Measurements from ENCODE around the gene FGF12. TPM values are rescaled to one million over a fixed set of nuclear protein-coding genes. Genes with fewer than 3 reads are reported as not detected.

The FGF12 gene
- total RNA-seq, 1 experiment from 2014 or later: 0.07 TPM

- DNase-seq (ENCODE audit: low read depth, low spot score) (no peak), ATAC-seq (no peak)
- intact Hi-C loops (cut with micrococcal nuclease): no loop called here
- TF ChIP-seq ELF1 (IDR thresholded peaks at IDR 0.05; ENCODE audit: borderline replicate concordance, low read depth) (no peak), ATF3 (IDR thresholded peaks at IDR 0.05) (no peak), CEBPB (IDR thresholded peaks at IDR 0.05; ENCODE audit: low read depth) (no peak), EZH2phosphoT487 (IDR thresholded peaks at IDR 0.05; ENCODE audit: borderline replicate concordance) (no peak), SIN3A (IDR thresholded peaks at IDR 0.05; ENCODE audit: low read depth) (no peak), ZBTB33 (IDR thresholded peaks at IDR 0.05; ENCODE audit: extremely low read depth, insufficient replicate concordance, low read length) (no peak)
- TF ChIP-seq, protein P1, sequence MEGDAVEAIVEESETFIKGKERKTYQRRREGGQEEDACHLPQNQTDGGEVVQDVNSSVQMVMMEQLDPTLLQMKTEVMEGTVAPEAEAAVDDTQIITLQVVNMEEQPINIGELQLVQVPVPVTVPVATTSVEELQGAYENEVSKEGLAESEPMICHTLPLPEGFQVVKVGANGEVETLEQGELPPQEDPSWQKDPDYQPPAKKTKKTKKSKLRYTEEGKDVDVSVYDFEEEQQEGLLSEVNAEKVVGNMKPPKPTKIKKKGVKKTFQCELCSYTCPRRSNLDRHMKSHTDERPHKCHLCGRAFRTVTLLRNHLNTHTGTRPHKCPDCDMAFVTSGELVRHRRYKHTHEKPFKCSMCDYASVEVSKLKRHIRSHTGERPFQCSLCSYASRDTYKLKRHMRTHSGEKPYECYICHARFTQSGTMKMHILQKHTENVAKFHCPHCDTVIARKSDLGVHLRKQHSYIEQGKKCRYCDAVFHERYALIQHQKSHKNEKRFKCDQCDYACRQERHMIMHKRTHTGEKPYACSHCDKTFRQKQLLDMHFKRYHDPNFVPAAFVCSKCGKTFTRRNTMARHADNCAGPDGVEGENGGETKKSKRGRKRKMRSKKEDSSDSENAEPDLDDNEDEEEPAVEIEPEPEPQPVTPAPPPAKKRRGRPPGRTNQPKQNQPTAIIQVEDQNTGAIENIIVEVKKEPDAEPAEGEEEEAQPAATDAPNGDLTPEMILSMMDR (IDR thresholded peaks at IDR 0.05 in 2 of 3, conservative IDR thresholded peaks at IDR 0.05 in 1 of 3; ENCODE audit: borderline replicate concordance in 1 of 3, insufficient read depth in 1 of 3, low read depth in 2 of 3, low read length in 2 of 3): no peak
- Histone ChIP-seq H3K79me2 (ENCODE audit: insufficient read depth, low read length) (no peaks in the 10 kb centered on the region), H3K27me3 (ENCODE audit: insufficient read depth, low read length) (peaks cover 29% of the 10 kb centered on the region), H3K4me3 (replicated peaks in 1 of 2; ENCODE audit: low read depth in 1 of 2, low read length in 2 of 2) (no peak overlapping the region), H2AFZ (ENCODE audit: low read depth, low read length, poor library complexity, severe bottlenecking) (no peak overlapping the region), H3K9me3 (ENCODE audit: control insufficient read depth in 1 of 2, insufficient read depth in 1 of 2, low read depth in 1 of 2, low read length in 2 of 2) (no peaks in the 10 kb centered on the region), H3K9ac (ENCODE audit: low read length) (no peak overlapping the region), H3K9me2 (ENCODE audit: insufficient read depth) (no peaks in the 10 kb centered on the region), H3K4me2 (ENCODE audit: low read length) (no peak overlapping the region), H3K4me1 (ENCODE audit: control insufficient read depth in 1 of 2, insufficient read depth in 2 of 2, low read length in 2 of 2) (no peaks in the 10 kb centered on the region), H3K36me3 (ENCODE audit: control insufficient read depth in 1 of 2, insufficient read depth in 2 of 2, low read length in 2 of 2) (no peaks in the 10 kb centered on the region), H4K20me1 (ENCODE audit: insufficient read depth) (no peaks in the 10 kb centered on the region), H3K27ac (ENCODE audit: low read depth, low read length) (no peak overlapping the region)
- CTCF ChIA-PET: interaction anchor here (1.4 kb wide), 1 partner anchor 38 kb away, joined by 4 read pairs; no protein-coding TSS in a partner anchor
- BruUV-seq (replicated peaks): no TSS peak
- RAD21 ChIA-PET (ENCODE audit: low non-redundant PET in 1 of 2, low total read pairs in 2 of 2, uncharacterized antibody in 2 of 2, unreplicated experiment in 2 of 2): no interaction called here
- POLR2A ChIA-PET: no interaction called here
Observed at GRCh38 chr3:192482391-192482790, 244.9 kb downstream of the FGF12 start.
